Skin of body (tissue), 2 donors: ENCODE data around the gene KDM4C. TPM values are rescaled to one million over a fixed set of nuclear protein-coding genes. Genes with fewer than 3 reads are reported as not detected.
"Not testable (repeated sequence)": the region's sequence is repeated elsewhere in the genome, so short reads cannot be mapped to it uniquely, and the experiment has no call there.

Source experiments
- DNase-seq: peaks from one replicate; lab custom pipeline; 2025; lab: John Stamatoyannopoulos, UW
- total RNA-seq: library from RNA; depleted of rRNA; stranded (reverse); fragments of >200 nt; gene quantifications from one replicate; pipeline ENCODE4 v1.2.3, GENCODE V29; 2014

KDM4C gene
- total RNA-seq, 1 donor from 2014 or later, result 45.8 TPM

DNA sequence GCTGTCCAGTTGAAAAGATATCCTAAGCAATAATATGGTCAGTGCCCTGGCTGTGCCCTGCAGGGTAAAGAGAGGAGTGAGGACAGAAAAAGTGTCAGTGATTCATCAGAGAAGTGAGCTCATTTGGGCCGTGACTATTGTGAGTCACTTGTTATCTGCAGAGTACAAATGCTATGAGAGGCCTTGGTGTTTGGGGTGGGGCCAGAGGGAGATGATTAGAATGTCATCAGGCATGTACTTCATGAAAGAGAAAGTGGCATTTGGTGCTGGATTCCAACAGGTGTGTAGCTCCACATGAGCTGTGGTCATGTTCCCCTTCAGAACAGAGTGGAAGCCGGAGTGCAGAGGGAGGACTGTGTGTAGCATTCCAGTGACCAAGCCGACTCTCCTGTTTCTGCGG is 174.1 kb downstream of the KDM4C start:
- DNase-seq, result no peak

DNA sequence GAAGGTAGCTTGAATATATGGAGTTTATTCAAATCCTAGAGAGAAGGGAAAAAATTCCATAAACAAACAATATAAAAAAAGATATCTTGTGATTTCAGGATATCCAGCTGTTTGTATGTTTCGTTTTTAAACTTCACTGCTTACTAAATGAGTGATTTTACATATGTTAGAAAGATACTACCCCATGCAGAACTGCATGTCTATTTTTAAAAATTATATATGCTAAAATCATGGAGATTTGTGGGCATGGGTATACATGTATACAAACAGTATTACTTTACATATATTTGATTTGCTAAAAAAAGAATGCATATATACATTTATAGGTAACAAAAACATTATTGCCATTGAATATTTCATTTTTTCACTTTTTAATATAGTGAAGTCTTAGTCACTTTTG is 178.3 kb downstream of the KDM4C start:
- DNase-seq, result no peak

DNA sequence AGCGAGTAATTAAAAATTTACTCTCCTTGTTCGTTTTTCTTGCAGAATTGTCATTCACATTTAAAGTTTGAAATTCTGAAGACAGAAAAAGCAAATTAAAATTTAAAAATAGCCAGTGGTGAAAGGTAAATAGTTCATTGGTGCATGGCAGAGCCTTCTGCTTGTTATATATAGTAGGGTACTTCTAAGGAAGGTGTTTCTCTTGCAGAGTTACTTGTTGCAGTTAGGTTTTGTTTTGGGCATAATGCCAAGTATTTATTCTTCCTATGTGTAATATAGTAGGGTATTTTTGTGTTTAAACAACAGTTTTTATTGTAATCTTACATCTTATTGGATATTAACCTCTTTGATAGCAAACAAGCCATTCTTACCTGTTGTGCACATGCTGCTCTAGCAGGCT is 179.4 kb downstream of the KDM4C start:
- DNase-seq, result no peak

DNA sequence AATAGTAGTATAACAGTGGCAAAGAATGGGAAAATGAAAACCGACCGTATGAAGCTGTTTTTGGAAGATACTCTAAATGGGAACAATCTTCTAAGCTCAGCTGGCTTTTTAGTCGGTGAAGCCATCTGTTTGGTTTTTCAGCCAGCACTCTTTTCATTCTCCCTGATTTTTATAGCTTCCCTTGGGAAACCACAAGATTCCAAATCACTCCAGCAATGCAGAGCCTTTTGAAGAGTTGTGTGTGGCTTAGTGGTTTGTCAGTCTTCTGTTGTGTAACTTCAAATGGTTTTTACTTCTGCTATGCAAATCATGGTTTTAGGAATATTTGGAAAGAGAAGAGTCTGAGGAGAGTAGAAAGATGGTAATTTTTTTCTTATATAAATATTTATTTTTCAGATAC is 180.7 kb downstream of the KDM4C start:
- DNase-seq, result peak; percentile 86

DNA sequence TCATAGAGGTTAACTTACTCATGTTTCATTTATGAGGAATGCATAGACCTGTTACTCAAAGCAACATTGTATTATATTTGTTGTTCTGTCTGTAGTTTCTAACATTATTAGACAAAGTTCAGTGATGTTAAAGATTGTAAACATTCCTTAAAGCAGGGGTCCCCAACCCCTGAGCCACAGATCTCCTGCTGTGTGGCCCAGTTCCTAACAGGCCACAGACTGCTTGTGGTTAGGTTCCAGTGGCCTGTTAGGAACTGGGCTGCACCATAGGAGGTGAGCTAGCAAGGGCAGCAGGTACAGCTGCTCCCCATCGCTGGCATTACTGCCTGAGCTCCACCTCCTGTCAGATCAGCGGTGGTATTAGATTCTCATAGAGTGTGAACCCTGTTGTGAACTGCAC is 181.1 kb downstream of the KDM4C start:
- no peak for DNase-seq

DNA sequence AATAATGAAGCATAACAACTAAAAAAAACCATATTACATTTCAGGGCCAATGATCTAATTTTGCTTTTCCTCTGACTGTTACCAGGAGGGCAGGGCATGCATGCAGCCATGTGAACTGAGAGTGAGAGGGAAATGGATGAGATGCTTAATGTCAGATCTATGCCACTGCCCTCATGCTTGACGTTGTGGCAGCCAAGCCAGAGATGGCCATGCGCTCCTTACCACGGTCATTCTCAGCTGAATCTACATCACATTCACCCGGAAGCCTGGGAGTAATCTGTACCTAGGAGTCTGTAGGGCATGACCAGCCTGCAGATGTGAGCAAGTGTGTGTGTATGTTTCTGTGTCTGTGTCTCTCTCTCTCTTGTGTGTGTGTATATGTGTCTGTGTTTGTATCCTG is 183.7 kb downstream of the KDM4C start:
- no peak for DNase-seq

DNA sequence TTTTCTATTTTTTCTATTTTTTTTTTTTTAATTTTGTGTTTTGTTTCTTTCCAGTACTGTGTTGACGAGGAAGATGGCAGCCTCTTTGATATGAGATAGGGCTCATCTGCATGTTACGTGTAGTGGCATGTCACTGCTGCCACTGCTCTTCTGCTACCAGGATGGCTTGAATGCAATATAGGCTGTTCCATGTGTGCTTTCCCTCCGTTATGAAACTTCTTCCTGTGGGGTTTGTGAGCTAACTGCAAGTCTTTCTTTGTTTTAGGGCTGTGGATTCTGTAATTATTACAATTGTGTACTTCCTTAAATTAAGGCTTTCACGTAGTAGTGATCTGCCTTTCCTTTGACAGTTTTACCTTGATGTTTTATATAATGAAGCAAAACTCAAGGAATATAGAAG is 184.6 kb downstream of the KDM4C start:
- DNase-seq, result no peak

DNA sequence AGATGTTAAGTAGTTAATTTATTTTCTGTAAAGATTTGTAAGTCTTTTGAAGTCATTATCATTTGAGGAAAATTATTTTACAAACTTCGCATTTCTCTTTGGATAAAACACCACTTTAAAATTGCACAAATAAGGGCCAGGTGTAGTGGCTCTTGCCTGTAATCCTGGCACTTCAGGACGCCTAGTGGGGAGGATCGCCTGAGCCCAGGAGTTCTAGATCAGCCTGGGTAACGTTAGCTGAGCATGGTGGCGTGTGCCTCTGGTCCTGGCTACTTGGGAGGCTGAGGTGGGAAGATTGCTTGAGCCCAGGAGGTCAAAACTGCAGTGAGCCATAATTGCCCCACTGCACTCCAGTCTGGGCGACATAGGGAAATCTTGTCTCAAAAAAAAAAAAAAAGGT is 185.5 kb downstream of the KDM4C start:
- no peak for DNase-seq

DNA sequence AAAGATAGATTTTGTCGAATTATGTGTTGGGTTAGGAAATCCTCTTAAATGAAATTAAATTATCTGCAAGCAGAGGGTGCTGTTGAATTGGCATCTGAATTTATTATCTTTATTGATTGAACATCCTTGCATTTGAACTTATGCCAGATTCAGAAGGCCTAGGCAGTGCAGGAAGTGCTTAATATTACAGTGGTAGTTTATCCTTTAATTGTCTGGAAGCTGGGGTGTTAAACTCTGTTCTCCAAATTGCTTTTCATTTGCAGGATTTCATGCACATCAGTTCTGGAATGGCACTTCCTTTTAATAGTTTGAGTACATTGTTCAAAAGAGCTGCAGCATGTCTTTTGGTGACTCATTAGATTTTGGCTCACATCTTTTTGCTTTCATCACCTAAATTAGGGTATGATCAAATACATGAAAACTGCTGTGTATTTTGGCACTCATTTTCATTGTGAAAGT is 186.3 kb downstream of the KDM4C start:
- DNase-seq, result no peak

DNA sequence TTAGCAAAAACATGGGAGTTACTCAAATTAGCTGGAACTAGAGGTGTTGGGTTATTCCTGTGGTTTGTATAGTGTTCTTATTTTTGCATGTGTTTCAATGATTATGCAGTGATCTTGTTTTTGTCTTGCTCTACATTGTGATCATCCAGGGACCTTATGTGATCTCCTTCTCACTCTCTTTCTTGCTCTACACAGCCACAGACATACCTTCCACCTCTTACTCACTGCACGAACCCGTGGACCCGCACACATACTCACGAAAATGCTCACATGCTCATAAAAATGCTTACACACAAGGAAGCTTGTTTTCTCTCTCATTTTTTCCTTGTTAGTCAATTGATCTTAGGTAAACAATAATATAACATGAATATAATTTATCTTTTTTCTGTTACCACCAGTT is 187.1 kb downstream of the KDM4C start:
- DNase-seq, result no peak

DNA sequence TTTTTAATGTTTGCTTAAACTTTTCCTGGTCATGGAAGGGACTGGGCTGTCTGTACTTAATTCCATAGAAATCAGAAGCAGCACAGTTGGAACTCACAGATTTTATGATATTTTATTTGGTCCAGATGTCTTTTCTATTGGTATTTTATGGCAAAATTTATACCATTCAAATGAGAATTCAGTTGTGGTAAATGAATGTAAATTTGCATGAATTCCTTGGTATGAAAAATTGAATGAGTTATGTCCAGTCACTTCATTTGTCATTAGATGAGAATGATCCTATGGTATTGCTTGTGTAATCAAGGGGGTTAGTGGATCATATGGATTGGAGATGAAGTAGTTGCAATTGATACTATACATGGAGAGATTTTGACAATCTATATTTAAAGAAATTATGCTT is 188.0 kb downstream of the KDM4C start:
- no peak for DNase-seq

DNA sequence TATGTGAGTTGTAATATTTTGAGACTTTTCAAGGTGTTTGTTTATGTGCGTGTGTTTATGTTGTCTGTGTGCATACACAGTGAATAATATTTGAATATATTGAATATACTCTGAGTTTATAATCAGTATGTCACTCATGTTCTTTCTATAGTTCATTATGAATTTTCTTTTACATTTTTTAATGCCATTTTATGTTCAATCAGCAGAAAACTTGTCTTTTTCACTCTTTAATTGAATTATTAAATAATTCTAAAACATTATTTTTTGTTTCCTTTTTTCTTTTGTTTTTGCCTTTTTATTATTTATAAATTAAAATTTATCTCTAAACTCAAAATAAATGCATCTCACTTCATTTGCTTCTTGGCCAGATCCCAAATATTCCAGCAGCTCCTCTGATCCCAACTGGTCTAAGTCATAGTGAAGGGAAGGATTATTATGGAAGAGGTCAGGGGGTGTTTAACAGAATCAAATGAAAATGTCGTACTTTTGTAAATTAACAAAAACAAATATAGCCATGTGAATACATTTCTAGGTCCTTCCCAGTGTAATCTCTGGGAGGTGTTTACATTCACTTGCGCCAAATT is 188.9 kb downstream of the KDM4C start:
- DNase-seq, result no peak

DNA sequence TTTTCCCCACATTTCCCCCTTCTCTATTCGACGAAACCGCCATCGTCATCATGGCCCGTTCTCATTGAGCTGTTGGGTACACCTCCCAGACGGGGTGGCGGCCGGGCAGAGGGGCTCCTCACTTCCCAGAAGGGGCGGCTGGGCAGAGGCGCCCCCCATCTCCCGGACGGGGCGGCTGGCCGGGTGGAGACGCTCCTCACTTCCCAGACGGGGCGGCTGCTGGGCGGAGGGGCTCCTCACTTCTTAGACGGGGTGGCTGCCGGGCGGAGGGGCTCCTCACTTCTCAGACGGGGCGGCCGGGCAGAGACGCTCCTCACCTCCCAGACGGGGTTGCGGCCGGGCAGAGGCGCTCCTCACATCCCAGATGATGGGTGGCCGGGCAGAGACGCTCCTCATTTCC is 191.1 kb downstream of the KDM4C start:
- not testable (repeated sequence) for DNase-seq

DNA sequence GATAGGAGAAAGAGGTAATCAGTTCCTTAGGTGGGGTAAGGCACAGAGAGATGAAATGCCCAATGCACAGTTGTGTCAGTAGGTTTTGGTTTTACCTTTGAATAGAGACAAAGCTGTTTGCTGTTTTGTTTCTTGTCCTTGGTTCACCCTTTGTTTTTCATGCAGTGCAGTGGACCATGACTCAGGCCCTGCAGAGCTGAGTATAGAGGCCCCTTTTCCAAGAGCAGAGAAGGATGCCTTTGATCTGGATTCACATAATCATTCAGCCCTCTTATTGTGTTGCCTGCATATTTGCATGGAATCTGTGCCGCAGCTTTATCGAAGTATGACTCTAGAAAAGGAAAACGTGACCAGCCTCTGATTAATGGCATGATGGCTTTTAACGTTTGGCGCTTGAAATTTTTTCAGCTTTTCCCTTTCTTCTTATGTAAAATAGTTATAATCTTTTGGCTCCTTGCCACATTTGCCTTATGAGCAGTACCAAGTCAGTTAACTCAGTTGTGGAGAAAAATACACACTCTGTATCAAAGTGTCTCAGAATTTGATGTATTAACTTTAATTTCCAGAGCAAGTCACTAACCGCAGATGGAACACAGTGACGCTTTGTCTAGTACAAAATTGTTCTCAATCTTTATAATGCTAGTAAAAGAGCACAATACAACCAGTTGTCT is 197.6 kb downstream of the KDM4C start:
- no peak for DNase-seq

DNA sequence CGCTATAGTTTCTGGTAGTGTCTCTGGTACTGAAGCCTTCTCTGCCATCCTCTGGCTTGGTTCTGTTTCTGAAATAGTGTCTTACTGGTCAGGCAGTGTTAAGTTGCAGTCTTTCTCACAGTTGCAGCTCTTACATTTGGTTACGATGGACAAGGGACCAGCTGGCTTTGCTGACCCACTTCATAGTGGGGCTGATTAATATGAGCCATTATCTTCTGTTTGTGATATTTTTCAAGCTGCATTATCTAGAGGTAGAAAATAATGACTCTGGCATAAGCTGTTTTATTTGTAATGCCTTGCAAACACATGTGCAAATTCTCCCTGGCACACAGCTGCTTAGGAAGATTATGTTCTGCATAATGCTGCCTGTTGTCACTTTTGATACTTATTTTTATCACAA is 199.1 kb downstream of the KDM4C start:
- DNase-seq, result no peak

DNA sequence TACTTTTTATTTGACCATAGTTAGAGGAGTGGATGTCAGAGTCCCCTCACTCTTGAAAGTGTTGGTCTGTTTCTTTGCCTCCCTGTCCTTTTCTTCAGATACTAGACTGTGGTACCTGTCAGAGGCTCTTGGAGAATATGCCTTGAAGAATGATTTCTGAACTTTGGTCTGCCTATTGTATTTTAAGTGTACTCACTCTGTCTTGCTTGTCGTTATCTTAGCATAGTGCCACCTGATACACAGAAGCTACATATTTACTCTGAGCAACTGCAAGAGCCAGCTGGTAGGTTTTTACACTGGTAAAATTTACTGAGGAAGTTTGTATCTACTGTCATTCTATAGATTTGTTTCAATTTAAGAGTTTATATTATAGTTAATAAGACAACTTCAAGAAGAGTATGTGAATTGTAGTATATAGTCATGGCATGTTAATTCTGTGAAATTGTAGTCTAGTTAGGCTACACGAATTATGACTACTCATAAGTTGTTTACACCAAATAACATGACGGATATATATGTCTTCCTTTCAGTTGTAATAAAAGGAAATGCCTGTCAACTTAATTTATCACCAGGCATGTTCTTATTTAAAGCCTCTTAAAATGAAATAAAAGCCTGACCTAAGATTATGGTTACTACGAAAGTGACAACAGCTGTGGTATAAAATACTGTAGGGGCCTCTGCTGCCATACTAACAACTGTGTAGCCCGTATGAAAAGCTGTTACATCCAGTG is 201.7 kb downstream of the KDM4C start:
- no peak for DNase-seq

DNA sequence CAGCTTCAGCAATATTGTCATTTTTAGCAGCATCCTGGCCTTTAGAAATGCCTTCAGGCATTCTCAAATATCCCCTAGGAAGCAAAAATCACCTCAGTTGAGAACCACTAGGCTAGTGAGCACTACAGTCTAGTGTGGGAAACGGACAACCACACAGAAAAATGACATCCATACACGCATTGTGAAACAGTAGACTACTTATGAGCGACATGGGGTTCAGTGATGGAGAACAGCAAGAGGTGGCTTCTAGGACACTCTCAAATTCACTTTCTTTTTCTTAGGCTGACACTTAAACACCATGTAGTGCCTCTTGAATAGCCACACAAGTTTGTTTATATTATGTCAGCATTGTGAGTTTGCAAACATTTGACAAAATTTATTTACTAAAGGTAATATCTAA is 203.0 kb downstream of the KDM4C start:
- DNase-seq, result no peak

DNA sequence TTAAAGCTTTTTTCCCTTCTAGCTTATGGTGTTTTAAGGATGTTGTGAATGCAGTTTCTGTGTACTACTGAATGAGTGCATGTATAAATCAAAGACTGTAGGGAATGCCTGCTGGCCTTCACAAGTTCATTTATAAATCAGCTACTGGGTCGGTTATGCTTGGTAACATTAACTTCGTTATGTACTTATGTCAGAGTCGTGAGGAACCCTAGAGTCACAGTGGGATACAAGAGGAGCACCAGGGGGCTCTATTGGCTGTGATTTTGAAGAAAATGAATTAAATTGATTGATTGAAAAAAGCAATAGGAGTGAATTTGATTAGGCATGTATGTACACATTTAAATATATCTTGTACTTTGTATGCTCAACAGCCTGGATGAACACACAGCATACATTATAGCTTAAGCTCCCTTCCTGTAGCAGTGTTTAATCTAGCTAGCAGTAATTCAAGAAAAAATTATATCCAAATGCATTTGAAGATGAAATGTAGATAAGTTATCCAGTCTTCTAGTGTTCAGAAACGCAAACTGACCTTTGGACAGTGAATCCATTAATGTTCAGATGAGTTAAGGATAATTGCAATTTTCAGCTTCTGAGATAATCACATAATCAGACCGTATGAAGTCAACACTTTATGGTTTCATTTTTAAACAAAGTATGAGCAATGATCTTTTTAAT is 204.2 kb downstream of the KDM4C start:
- DNase-seq, result no peak

DNA sequence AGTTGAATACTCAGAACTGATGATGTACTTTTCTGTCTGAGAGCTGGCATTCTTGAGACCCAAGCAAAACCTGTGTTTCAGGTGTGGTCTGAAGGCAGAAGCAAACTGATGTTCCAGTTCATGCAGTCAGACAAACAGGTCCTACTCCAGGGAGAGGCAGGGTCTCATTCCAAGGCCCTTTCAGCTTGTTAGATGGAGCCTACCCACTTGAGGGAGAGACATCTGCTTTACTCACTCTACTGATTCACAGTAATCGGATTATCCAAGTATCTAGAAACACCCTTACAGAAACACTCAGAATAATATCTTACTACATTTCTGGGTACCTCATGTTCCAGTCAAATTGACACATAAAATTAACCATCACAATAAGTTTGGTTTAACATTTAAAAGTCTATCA is 207.8 kb downstream of the KDM4C start:
- DNase-seq, result no peak

DNA sequence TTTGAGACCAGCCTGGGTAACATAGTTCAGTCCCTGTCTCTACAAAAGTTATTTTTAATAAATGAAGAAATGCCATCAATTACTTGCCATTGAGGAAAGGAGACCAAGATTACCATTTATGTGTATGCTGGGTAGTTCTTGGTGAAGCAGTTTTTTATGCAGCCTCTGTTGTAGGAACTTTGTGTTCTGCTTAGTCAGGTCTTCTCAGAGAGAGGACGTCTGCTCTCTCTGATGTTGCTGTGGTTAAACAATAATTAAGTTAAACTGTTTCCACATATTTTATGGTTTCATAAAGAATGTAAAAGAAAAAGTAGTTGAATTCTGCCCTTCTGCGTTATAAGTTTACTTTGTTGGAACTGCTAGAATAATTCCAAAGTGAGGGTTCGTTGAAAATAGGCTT is 210.5 kb downstream of the KDM4C start:
- no peak for DNase-seq

DNA sequence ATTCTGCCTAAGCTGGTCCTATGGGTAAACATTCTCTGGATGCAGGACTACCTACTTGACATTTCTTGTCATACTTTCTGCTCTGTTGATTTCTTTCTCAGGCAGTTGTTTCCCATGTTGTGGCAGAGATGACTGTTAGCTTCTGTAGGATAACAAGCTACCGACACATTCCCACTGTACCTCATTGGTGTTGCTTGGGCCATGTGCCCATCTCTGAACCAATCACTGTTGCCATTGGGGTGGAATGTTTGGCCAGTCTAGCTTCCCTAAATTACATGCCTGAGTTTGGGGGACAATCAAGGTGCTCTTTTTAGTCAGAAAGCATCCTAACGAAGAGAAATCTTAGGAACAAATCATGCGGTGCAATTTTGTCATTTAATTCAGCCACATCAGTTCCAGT is 212.0 kb downstream of the KDM4C start:
- no peak for DNase-seq

DNA sequence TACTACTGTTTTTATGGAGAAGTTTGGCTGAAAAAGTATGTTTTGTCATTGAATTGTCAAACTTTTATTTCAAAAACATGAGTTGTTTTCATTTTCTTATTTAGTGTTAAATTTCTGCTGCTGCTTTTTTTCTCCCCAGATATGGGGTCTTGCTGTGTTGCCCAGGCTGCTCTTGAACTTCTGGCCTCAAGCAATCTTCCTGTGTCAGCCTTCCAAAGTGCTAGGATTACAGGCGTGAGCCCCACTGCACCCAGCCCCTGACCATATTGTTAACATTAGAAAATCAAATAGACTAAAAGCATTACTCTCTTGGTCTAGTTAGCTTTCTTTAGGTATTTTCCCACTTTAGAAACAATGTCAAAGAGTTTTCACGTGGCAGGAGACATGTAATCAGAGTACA is 215.3 kb downstream of the KDM4C start:
- no peak for DNase-seq
